Measurements from ENCODE around the gene SETSIP. TPM values are rescaled to one million over a fixed set of nuclear protein-coding genes. Genes with fewer than 3 reads are reported as not detected.
"Not testable (repeated sequence)": the region's sequence is repeated elsewhere in the genome, so short reads cannot be mapped to it uniquely, and the experiment has no call there.

Gene SETSIP
- total RNA-seq, 2 donors from 2014 or later: 0.37 TPM; not detected in 1

DNA sequence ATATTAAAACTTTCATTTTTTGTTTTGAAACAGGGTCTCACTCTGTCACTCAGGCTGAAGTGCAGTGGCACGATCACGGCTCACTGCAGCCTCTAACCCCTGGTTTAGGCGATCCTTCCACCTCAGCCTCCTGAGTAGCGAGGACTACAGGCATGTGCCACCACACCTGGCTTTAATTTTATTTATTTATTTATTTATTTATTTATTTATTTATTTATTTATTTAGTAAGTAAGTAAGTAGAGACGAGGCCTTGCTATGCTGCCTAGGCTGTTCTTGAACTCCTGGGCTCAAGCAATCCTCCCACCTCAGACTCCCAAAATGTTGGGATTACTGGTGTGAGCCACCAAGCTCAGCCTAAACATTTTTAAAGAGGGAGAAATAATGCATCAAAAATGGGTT is 1.2 kb upstream of the SETSIP start:
- no peaks in the 10 kb centered on the region for H3K9me3 ChIP-seq (ENCODE audit: control insufficient read depth, low read length)
- no peak overlapping the region for H3K27ac Mint-ChIP-seq
- H3K27me3 Mint-ChIP-seq (ENCODE audit: insufficient read depth): no peaks in the 10 kb centered on the region
- H3K4me1 ChIP-seq (ENCODE audit: control insufficient read depth, insufficient read depth, low read length): no peaks in the 10 kb centered on the region
- WGBS, 2 experiments (ENCODE audit: insufficient coverage in 1 of 2, insufficient read length in 1 of 2): 86 to 97% methylated on average over 2 to 5 of the region's 5 CpGs
- H3K36me3 ChIP-seq (ENCODE audit: control insufficient read depth, insufficient read depth, low read length): no peaks in the 10 kb centered on the region
- no peaks in the 10 kb centered on the region for H3K36me3 Mint-ChIP-seq (ENCODE audit: low read depth)
- H3K4me3 ChIP-seq (ENCODE audit: low read length): no peak overlapping the region
- no peak overlapping the region for H3K4me3 Mint-ChIP-seq
- H3K9me3 Mint-ChIP-seq: no peaks in the 10 kb centered on the region
- no peak overlapping the region for H3K27ac ChIP-seq (ENCODE audit: low read depth, low read length)
- H3K27me3 ChIP-seq (ENCODE audit: control insufficient read depth, insufficient read depth, low read length, poor library complexity, severe bottlenecking): no peaks in the 10 kb centered on the region
- H3K4me1 Mint-ChIP-seq: no peaks in the 10 kb centered on the region
- TF ChIP-seq, protein P1, sequence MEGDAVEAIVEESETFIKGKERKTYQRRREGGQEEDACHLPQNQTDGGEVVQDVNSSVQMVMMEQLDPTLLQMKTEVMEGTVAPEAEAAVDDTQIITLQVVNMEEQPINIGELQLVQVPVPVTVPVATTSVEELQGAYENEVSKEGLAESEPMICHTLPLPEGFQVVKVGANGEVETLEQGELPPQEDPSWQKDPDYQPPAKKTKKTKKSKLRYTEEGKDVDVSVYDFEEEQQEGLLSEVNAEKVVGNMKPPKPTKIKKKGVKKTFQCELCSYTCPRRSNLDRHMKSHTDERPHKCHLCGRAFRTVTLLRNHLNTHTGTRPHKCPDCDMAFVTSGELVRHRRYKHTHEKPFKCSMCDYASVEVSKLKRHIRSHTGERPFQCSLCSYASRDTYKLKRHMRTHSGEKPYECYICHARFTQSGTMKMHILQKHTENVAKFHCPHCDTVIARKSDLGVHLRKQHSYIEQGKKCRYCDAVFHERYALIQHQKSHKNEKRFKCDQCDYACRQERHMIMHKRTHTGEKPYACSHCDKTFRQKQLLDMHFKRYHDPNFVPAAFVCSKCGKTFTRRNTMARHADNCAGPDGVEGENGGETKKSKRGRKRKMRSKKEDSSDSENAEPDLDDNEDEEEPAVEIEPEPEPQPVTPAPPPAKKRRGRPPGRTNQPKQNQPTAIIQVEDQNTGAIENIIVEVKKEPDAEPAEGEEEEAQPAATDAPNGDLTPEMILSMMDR (conservative IDR thresholded peaks at IDR 0.05): no peak
- no peak overlapping the region for H3K9ac ChIP-seq (ENCODE audit: extremely low read depth, low read length, poor library complexity, severe bottlenecking)
- DNase-seq: no peak

DNA sequence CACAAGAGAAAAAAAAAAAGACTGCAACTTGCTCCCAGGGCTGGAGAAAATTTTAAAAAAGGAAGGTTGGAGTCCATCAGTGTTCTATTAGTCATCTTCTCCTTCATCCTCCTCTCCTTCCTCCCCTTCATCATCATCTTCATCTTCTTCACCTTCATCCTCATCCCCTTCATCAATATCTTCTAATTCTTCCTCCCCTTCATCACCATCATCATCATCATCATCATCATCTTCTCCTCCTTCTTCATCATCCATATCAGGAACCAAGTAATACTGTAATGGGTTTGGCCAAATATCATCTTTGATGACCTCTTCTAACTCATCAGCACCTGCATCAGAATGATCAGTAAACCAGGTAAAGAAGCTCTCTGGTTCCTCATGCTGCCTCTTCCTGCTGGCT is 765 bp downstream of the SETSIP start:
- not testable (repeated sequence) for H3K36me3 ChIP-seq (ENCODE audit: control insufficient read depth, insufficient read depth, low read length); H3K4me3 ChIP-seq (ENCODE audit: low read length); H3K9me3 Mint-ChIP-seq; H3K27me3 ChIP-seq (ENCODE audit: control insufficient read depth, insufficient read depth, low read length, poor library complexity, severe bottlenecking); H3K27me3 Mint-ChIP-seq (ENCODE audit: insufficient read depth); H3K4me3 Mint-ChIP-seq; H3K27ac Mint-ChIP-seq; H3K9me3 ChIP-seq (ENCODE audit: control insufficient read depth, low read length); H3K4me1 ChIP-seq (ENCODE audit: control insufficient read depth, insufficient read depth, low read length); H3K9ac ChIP-seq (ENCODE audit: extremely low read depth, low read length, poor library complexity, severe bottlenecking); H3K27ac ChIP-seq (ENCODE audit: low read depth, low read length); H3K4me1 Mint-ChIP-seq; DNase-seq; H3K36me3 Mint-ChIP-seq (ENCODE audit: low read depth)

DNA sequence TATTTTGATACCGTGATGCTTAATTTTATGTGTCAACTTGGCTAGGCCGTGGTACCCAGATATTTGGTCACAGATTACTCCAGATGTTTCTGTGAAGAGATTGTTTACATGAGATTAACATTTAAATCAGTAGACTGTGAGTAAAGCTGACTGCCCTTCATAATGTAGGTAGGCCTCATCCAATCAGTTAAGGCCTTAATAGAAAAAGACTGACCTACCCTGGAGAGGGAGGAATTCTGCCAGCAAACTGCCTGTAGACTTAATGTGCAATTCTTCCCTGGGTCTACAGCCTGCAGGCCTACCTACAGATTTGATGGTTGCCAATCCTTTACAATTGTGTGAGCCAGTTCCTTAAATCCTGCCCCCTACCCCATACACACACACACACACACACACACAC is 4.3 kb downstream of the SETSIP start:
- H3K4me3 Mint-ChIP-seq: no peak overlapping the region
- no peak for DNase-seq
- no peaks in the 10 kb centered on the region for H3K36me3 Mint-ChIP-seq (ENCODE audit: low read depth)
- no peak overlapping the region for H3K27ac Mint-ChIP-seq
- no peaks in the 10 kb centered on the region for H3K27me3 Mint-ChIP-seq (ENCODE audit: insufficient read depth)
- TF ChIP-seq, protein P1 (conservative IDR thresholded peaks at IDR 0.05): no peak
- no peak overlapping the region for H3K4me3 ChIP-seq (ENCODE audit: low read length)
- H3K9me3 Mint-ChIP-seq: no peaks in the 10 kb centered on the region
- no peaks in the 10 kb centered on the region for H3K27me3 ChIP-seq (ENCODE audit: control insufficient read depth, insufficient read depth, low read length, poor library complexity, severe bottlenecking)
- 83% methylated on average over 1 to 2 of the region's 2 CpGs for WGBS, 2 experiments (ENCODE audit: insufficient coverage in 1 of 2, insufficient read length in 1 of 2)
- H3K4me1 Mint-ChIP-seq: peaks cover 4% of the 10 kb centered on the region
- no peaks in the 10 kb centered on the region for H3K4me1 ChIP-seq (ENCODE audit: control insufficient read depth, insufficient read depth, low read length)
- H3K27ac ChIP-seq (ENCODE audit: low read depth, low read length): no peak overlapping the region
- H3K36me3 ChIP-seq (ENCODE audit: control insufficient read depth, insufficient read depth, low read length): no peaks in the 10 kb centered on the region
- H3K9me3 ChIP-seq (ENCODE audit: control insufficient read depth, low read length): no peaks in the 10 kb centered on the region
- no peak overlapping the region for H3K9ac ChIP-seq (ENCODE audit: extremely low read depth, low read length, poor library complexity, severe bottlenecking)

DNA sequence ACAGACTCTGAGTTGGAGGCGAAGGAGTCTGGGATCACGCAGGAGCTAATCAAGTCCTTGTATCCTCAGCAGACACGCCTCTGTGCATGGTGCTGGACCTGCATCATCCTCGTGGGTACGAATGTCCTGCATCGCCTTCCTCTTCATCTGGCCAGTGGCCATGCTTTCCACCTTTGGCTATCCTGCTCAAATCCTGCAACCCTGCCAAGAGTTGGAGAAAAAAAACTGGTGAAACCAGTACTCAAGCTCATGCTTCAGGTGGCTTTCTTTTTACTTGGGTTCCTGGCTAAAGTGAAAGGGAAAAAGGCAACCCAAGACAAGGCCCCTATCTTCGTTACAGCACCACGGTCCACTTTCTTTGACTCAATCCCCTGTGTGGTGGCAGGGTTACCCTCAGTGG is 8.9 kb downstream of the SETSIP start:
- Histone ChIP-seq H3K4me3 (ENCODE audit: low read length) (no peak overlapping the region), H3K9me3 (ENCODE audit: control insufficient read depth, low read length) (no peaks in the 10 kb centered on the region), H3K27me3 (ENCODE audit: control insufficient read depth, insufficient read depth, low read length, poor library complexity, severe bottlenecking) (no peaks in the 10 kb centered on the region), H3K9ac (ENCODE audit: extremely low read depth, low read length, poor library complexity, severe bottlenecking) (no peak overlapping the region), H3K4me1 (ENCODE audit: control insufficient read depth, insufficient read depth, low read length) (no peaks in the 10 kb centered on the region), H3K36me3 (ENCODE audit: control insufficient read depth, insufficient read depth, low read length) (no peaks in the 10 kb centered on the region), H3K27ac (ENCODE audit: low read depth, low read length) (no peak overlapping the region)
- no peak overlapping the region for H3K27ac Mint-ChIP-seq
- H3K9me3 Mint-ChIP-seq: no peaks in the 10 kb centered on the region
- H3K4me3 Mint-ChIP-seq: no peak overlapping the region
- no peak for DNase-seq
- no peaks in the 10 kb centered on the region for H3K36me3 Mint-ChIP-seq (ENCODE audit: low read depth)
- WGBS, 2 experiments (ENCODE audit: insufficient coverage in 1 of 2, insufficient read length in 1 of 2): 95 to 97% methylated on average over 8 of the region's 8 CpGs
- TF ChIP-seq, protein P1 (conservative IDR thresholded peaks at IDR 0.05): no peak
- no peaks in the 10 kb centered on the region for H3K27me3 Mint-ChIP-seq (ENCODE audit: insufficient read depth)
- H3K4me1 Mint-ChIP-seq: peaks cover 4% of the 10 kb centered on the region
